ENCODE measurements around the gene UNC119. TPM values are rescaled to one million over a fixed set of nuclear protein-coding genes. Genes with fewer than 3 reads are reported as not detected.

UNC119 gene
- total and polyA plus RNA-seq, 2 experiments from 2014 or later = 39.0 to 78.4 TPM

DNA sequence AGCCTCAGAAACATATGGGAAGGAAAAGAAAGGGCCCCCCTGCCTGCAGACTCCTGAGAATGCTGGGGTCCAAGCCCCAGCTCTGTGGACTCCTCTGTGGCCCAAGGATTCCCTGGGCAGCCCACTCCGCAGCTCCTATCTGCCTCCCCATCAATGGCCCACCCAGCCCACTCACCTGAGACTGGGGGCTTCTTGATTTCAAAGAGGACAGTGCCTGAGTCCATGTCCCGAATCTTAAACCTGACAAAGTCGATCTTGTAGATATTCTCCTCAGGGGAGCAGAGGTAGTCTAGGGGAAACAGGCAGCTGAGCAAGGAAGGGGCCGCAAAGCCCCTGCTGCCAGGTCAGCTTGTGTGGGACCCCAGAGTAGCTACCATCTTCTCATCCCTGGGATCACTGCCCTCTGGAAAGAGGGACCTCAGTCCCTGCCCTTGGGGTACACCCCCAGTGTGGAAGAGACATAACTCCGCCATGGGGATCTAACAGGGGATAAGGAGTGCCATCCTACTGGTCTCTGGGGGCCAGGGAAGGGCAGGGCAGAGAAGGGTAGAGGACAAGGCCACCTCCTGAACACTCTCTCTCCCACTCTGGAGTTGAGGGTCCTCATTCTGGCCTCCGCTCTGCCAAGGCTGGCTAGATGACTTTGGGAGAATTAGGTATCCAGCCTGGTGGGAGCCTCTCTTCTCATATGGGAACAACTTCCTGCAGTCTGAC is 3.9 kb downstream of the UNC119 start:
- Mint-ChIP-seq H3K4me1 (peaks cover 38% of the 10 kb centered on the region), H3K9me3 (no peaks in the 10 kb centered on the region; the same call in 2 of the 3 replicates), H3K36me3 (ENCODE audit: low read depth) (peaks cover 1% of the 10 kb centered on the region; the same call in 1 of the 3 replicates), H3K27me3 (ENCODE audit: insufficient read depth, low read depth, poor library complexity) (peaks cover 21% of the 10 kb centered on the region), H3K27ac (no peak overlapping the region), H3K4me3 (no peak overlapping the region)
- no peak overlapping the region for H3K27ac ChIP-seq (ENCODE audit: low read depth)
- H2AFZ ChIP-seq = no peak overlapping the region
- H3K79me2 ChIP-seq (replicated peaks; ENCODE audit: insufficient read depth) = peaks cover 8% of the 10 kb centered on the region
- no peak overlapping the region for H3K4me3 ChIP-seq
- no peaks in the 10 kb centered on the region for H3K9me2 ChIP-seq (ENCODE audit: insufficient read depth)
- H3K36me3 ChIP-seq (ENCODE audit: insufficient read depth) = no peaks in the 10 kb centered on the region
- no peaks in the 10 kb centered on the region for H3K27me3 ChIP-seq (ENCODE audit: insufficient read depth)
- H3K4me1 ChIP-seq (ENCODE audit: insufficient read depth) = peaks cover 24% of the 10 kb centered on the region
- TF ChIP-seq ETS1 (IDR thresholded peaks at IDR 0.05) (no peak), ZNF462 (CRISPR knock-in tag; IDR thresholded peaks at IDR 0.05) (no peak), ZNF331 (CRISPR knock-in tag; IDR thresholded peaks at IDR 0.05; ENCODE audit: low read depth) (no peak), CTCF (conservative IDR thresholded peaks at IDR 0.05; ENCODE audit: low read depth in 2 of 2) (no peak; a peak in 1 of 4 replicates), ZNF114 (CRISPR knock-in tag; IDR thresholded peaks at IDR 0.05) (no peak), POLR2AphosphoS5 (IDR thresholded peaks at IDR 0.05; ENCODE audit: low read depth) (no peak), EZH2phosphoT487 (IDR thresholded peaks at IDR 0.05; ENCODE audit: unreplicated experiment) (no peak), JUNB (IDR thresholded peaks at IDR 0.05; ENCODE audit: unreplicated experiment) (no peak), STAT1 (IDR thresholded peaks at IDR 0.05; ENCODE audit: unreplicated experiment) (no peak), CREB1 (CRISPR knock-in tag; IDR thresholded peaks at IDR 0.05; ENCODE audit: low read depth) (no peak), REST (IDR thresholded peaks at IDR 0.05; ENCODE audit: unreplicated experiment) (no peak), NANOG (IDR thresholded peaks at IDR 0.05; ENCODE audit: borderline replicate concordance) (no peak), EZH2 (IDR thresholded peaks at IDR 0.05; ENCODE audit: low read depth, unreplicated experiment) (no peak)
- H3K4me2 ChIP-seq = no peak overlapping the region
- ATAC-seq (no peak), DNase-seq (ENCODE audit: low spot score) (no peak)
- H4K20me1 ChIP-seq (replicated peaks; ENCODE audit: insufficient read depth) = no peaks in the 10 kb centered on the region; the same call in 1 of the 2 replicates
- H3F3A ChIP-seq (replicated peaks; ENCODE audit: low read depth) = no peaks in the 10 kb centered on the region

Measured in GM23338 (cell line).